Fibroblast of pulmonary artery (primary cell): ENCODE data around the gene P2RX4.
A peak's percentile ranks its signal among the peaks of the same experiment; 100 is the strongest.
"Not testable (repeated sequence)": the region's sequence is repeated elsewhere in the genome, so short reads cannot be mapped to it uniquely, and the experiment has no call there.

Experiments
- DNase-seq: peaks from one replicate; pipeline ENCODE4 v3.0.0-alpha.2; 2010; ENCODE audit warnings: low read depth
- H3K4me3 ChIP-seq: replicated peaks from 2 replicates; pipeline ENCODE4 v1.5.1; 2011; ENCODE audit warnings: low read depth, mild to moderate bottlenecking, control low read depth, low read length, moderate library complexity
- TF ChIP-seq, protein P1 (sequence below): IDR thresholded peaks from 2 replicates; pipeline ENCODE4 v1.5.1; 2011; ENCODE audit warnings: mild to moderate bottlenecking, control low read depth, low read length, inconsistent platforms; ENCODE audit errors: missing control alignments

P2RX4 gene, protein sequence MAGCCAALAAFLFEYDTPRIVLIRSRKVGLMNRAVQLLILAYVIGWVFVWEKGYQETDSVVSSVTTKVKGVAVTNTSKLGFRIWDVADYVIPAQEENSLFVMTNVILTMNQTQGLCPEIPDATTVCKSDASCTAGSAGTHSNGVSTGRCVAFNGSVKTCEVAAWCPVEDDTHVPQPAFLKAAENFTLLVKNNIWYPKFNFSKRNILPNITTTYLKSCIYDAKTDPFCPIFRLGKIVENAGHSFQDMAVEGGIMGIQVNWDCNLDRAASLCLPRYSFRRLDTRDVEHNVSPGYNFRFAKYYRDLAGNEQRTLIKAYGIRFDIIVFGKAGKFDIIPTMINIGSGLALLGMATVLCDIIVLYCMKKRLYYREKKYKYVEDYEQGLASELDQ

DNA sequence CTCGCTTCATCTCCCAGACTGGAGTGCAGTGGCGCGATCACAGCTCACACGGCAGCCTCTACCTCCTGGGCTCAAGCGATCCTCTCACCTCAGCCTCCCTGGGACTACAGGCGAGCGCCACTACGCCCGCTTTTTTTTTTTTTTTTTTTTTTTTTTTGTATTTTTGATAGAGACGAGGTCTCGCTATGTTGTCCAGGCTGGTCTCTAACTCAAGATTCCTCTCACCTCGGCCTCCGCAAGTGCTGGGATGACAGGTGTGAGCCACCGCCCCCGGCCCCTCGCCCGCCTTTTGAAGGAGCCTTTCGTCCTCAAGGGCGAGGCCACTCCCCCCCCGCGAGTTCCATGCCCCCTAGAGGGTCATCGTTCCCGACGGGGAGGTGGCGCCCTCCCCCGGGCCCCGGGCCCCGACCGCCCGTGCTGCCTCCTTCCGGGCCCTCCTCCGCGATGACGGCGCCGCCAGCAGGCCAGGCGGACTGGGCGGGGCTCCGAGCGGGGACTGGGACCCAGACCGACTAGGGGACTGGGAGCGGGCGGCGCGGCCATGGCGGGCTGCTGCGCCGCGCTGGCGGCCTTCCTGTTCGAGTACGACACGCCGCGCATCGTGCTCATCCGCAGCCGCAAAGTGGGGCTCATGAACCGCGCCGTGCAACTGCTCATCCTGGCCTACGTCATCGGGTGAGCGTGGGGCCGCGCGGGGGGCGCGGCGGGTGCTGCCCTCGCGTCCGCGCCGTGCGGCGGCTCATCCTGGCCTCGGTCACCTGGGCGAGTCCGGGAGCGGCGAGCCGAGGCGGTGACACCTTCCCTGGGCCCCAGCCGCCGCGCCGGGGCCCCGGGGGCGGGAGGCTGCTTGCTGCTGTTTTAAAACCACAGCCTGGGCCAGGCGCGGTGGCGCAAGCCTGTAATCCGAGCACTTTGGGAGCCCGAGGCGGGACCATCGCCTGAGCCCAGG is at the start of gene P2RX4:
Gene P2RX4, plus strand, starts transcription at position 506 of the 949 bp plus-strand sequence. Its CDS starts 36 bp downstream, at position 542.
- TF ChIP-seq, protein P1, sequence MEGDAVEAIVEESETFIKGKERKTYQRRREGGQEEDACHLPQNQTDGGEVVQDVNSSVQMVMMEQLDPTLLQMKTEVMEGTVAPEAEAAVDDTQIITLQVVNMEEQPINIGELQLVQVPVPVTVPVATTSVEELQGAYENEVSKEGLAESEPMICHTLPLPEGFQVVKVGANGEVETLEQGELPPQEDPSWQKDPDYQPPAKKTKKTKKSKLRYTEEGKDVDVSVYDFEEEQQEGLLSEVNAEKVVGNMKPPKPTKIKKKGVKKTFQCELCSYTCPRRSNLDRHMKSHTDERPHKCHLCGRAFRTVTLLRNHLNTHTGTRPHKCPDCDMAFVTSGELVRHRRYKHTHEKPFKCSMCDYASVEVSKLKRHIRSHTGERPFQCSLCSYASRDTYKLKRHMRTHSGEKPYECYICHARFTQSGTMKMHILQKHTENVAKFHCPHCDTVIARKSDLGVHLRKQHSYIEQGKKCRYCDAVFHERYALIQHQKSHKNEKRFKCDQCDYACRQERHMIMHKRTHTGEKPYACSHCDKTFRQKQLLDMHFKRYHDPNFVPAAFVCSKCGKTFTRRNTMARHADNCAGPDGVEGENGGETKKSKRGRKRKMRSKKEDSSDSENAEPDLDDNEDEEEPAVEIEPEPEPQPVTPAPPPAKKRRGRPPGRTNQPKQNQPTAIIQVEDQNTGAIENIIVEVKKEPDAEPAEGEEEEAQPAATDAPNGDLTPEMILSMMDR = no peak
- peak within 1 kb of the TSS; percentile 60 for H3K4me3 ChIP-seq
- peak; percentile 70 for DNase-seq

GRCh38 chr12:121162384-121162783 is 47.5 kb upstream of the P2RX4 start:
- DNase-seq = no peak
- H3K4me3 ChIP-seq = no peak overlapping the region
- TF ChIP-seq, protein P1 = no peak

- H3K4me3 ChIP-seq = no peak overlapping the region
- TF ChIP-seq, protein P1 = no peak
- no peak for DNase-seq
Measured at GRCh38 chr12:121162985-121163384, 46.9 kb upstream of the P2RX4 start.

DNA sequence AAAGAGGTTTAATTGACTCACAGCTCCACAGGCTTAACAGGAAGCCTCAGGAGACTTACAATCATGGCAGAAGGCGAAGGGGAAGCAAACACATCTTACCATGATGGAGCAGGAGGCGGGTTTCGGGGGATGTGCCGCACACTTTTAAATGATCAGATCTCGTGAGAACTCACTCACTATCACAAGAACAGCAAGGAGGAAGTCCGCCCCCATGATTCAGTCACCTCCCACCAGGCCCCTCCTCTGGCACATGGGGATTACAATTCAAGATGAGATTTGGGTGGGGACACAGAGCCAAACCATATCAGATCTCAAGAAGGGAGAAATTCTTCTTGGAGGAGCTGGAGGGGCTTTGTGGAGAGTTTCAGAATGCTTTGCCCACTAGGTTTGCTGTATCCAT is 45.1 kb upstream of the P2RX4 start:
- not testable (repeated sequence) for DNase-seq

GRCh38 chr12:121165316-121165715 is 44.6 kb upstream of the P2RX4 start:
- H3K4me3 ChIP-seq = no peak overlapping the region
- TF ChIP-seq, protein P1 = no peak
- DNase-seq = peak; percentile 57

More for the DNA sequence above, 45.1 kb upstream of the P2RX4 start:
- not testable (repeated sequence) for H3K4me3 ChIP-seq

DNA sequence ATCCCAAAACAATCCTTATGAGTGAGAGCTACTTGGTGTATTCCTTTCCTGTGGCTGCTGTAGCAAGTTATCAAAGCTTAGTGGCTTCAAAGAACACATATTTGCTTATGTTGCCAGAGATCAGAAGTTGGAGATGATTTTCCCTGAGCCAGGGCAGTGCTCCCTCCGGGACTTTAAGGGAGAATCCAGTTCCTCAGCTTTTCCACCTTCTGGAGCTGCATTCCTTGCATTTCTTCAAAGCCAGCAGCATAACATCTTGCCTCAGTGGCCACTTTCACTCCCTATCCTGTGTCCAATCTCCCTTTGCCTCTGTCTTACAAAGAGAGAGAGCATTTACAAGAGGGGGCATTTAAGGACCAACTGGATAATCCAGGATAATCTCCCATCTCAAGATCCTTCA is 43.6 kb upstream of the P2RX4 start:
- H3K4me3 ChIP-seq = no peak overlapping the region
- TF ChIP-seq, protein P1 = no peak
- no peak for DNase-seq

- TF ChIP-seq, protein P1 = no peak
- no peak overlapping the region for H3K4me3 ChIP-seq
- DNase-seq = peak; percentile 43
Measured at GRCh38 chr12:121167232-121167820, 42.6 kb upstream of the P2RX4 start.
